NB4 (cell line): Measurements from ENCODE around the gene FAM131A.

ENCODE experiments used
- MYC ChIP-seq: IDR thresholded peaks from 2 replicates; pipeline ENCODE4 v1.6.1; 2011; ENCODE audit warnings: low read depth, low read length
- POLR2A ChIP-seq: IDR thresholded peaks from 2 replicates; pipeline ENCODE4 v1.6.1; 2011; ENCODE audit warnings: mild to moderate bottlenecking; ENCODE audit not compliant: insufficient read length; ENCODE audit errors: extremely low read depth
- TF ChIP-seq, protein P1 (sequence below): IDR thresholded peaks from one replicate; pipeline ENCODE4 v1.5.1; 2012; ENCODE audit warnings: low read depth, low read length

DNA sequence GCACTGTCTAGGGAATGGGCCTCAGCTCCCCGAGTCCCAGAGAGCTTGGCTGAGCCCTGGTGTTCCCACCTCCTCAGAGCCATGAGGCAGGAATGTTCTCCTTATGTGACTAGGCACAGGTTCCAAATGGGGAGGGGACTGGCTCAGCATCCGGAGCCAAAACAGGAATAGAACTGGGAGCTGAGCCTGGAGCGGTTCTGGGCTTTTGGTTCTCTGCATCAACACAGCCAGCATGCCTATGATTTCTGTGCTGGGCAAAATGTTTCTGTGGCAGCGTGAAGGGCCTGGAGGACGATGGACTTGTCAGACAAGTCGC, at the start of gene FAM131A:
- TF ChIP-seq MYC (no peak), POLR2A (no peak)
- TF ChIP-seq, protein P1, sequence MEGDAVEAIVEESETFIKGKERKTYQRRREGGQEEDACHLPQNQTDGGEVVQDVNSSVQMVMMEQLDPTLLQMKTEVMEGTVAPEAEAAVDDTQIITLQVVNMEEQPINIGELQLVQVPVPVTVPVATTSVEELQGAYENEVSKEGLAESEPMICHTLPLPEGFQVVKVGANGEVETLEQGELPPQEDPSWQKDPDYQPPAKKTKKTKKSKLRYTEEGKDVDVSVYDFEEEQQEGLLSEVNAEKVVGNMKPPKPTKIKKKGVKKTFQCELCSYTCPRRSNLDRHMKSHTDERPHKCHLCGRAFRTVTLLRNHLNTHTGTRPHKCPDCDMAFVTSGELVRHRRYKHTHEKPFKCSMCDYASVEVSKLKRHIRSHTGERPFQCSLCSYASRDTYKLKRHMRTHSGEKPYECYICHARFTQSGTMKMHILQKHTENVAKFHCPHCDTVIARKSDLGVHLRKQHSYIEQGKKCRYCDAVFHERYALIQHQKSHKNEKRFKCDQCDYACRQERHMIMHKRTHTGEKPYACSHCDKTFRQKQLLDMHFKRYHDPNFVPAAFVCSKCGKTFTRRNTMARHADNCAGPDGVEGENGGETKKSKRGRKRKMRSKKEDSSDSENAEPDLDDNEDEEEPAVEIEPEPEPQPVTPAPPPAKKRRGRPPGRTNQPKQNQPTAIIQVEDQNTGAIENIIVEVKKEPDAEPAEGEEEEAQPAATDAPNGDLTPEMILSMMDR: no peak
